Activated CD4-positive, CD25-positive, alpha-beta regulatory T cell (primary cell): ENCODE measurements around the gene GDPD5.
"Not testable (repeated sequence)": the region's sequence is repeated elsewhere in the genome, so short reads cannot be mapped to it uniquely, and the experiment has no call there.

Experiments used
- DNase-seq, 4 experiments: peaks; one replicate each; lab custom pipeline; 2025; lab: John Stamatoyannopoulos, UW

GDPD5 gene

DNA sequence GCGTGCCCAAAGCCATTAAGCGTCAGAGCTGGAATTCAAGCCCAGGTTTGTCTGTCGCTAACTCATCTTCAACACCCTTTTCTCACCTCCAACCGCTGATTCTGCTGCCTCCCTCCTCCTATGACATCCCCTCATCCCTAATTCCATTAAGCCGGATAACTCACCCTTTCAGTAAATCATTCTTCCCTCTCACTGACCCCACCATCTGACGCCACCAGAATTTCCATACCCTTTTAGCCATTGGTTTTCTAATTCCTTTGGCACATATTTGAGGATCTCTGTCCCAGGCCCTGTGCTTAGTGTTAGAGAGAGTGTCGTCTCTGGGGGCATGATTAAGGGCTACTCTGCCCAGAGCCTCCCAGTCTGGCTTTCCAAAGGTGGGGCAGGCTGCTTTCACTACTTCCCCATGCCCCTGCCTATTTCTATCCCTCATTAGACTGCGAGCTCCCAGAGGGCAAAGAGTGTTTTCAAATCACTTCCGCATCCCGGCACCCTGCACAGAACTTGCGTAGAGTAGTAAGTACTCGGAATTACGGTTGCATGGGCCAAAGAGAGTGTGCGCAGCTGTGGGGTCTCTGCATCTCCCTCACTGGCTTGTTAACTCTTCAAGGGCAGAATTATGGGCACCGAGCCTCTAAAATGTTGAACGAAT, 96.6 kb downstream of the GDPD5 start:
- no peak for DNase-seq

DNA sequence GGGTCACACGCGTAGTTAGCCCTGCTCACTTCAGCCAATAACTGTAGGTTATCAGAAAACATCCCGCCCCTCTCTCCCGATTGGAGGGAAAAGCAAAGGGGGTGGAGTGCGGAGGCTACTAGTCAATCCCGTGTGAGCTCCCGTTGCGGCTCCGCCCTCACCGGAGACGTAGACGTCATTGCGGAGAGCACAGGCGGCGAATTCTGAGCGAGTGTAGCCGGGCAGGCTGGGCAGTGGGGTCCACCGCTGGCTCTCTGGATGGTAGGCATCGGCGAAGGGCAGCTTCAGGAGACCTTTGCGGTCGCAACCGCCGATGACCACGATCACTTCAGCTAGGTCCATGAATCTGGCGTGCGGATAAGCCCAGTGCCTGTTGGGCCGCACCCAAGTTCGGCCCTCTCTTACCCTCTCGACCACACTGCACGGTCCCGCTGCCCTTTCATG, 97.4 kb downstream of the GDPD5 start:
- DNase-seq: peak in 3 of 4 experiments; percentile 31 to 56 (median 41)

DNA sequence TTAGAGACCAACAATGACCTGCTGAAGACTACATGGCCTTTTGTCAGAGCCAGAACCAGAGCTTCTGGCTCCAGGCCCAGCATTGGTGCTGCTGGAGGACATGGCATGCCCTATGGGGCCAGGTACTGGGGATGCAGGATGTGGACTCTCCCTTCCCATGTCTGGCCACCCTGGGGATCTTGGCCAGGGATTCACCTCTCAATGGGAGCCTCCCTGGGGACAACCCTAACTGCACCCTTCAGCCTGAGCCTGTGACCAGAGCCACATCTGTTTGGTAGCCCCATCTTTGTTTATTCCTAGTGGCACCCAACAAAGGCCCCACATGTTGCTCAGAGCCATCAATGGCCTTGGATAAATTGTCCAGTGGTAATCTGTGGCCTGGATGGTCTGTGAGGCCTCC, 98.6 kb downstream of the GDPD5 start:
- DNase-seq: no peak

DNA sequence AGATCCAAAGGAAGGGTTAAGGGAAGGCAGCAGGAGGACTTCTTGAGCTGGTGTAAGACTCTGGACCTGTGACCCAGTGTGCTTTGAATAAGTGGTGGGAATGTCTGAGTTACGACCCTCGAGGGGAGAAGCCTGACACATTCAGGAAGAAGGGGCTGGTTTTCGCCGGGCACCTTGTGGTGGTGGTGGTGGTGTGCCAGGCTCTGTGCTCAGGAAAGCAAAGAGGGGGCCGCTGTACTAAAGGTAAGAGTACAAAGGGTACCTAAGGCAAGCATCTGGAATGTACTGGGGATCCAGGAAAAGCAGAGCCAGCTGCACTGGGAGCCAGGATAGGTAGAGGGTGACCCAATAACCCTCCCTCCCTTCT, 99.0 kb downstream of the GDPD5 start:
- DNase-seq: no peak

DNA sequence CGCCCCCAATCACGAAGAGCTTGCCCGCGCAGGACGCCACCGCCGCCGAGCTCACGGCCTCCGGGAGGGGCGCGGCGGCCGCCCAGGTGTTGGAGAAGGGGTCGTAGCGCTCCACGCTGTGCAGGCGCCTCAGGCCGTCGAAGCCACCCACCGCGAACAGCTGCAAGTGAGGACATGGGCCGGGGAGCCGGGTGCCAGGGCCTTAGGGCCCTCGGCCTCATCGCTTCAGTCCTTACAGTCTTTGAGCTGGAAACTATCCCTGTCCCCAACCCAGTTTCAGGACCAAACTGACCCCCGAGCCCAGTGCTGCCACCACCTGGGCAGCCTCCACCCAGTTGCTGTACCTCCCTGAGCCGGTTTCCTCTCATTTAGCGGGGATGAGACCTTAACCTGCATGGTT, 100.3 kb downstream of the GDPD5 start:
- DNase-seq: no peak

DNA sequence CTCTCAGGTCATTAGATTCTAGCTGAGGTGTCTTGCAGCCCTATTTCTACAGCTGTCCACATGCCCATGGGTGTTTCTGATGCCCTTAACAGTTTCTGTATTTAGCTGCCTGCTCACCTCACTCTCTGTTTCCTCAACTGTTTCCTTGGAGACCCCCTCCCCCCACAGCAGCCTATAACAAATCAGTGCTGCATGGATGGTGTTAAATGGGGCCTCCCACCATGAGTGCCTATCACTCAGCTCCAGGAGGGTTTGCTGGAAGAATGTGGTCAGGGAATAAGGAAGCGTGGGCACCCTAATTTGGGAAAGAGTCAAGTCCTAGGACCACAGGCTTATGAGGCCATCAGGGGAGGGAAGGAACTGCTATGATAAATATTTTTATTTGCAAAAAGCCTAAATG, 101.3 kb downstream of the GDPD5 start:
- DNase-seq: no peak

DNA sequence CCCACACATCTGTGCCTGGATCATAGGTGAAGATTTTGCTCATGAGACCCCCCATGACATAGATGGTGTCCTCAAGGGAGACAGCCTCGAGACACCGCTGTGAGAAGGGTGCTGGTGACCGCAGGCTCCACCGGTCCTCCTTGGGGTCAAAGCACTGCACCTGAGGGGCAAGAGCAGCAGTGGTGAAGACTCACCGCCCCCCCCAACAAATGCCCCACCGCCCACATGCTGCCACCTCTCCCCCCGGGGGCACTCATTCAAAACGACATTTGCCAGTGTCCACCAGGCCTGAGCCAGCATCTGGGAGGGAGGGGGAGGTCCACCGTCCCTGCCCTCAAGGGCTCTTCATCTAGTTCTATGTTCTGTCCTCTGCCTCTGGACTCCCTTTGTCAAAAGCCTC, 102.0 kb downstream of the GDPD5 start:
- no peak for DNase-seq

DNA sequence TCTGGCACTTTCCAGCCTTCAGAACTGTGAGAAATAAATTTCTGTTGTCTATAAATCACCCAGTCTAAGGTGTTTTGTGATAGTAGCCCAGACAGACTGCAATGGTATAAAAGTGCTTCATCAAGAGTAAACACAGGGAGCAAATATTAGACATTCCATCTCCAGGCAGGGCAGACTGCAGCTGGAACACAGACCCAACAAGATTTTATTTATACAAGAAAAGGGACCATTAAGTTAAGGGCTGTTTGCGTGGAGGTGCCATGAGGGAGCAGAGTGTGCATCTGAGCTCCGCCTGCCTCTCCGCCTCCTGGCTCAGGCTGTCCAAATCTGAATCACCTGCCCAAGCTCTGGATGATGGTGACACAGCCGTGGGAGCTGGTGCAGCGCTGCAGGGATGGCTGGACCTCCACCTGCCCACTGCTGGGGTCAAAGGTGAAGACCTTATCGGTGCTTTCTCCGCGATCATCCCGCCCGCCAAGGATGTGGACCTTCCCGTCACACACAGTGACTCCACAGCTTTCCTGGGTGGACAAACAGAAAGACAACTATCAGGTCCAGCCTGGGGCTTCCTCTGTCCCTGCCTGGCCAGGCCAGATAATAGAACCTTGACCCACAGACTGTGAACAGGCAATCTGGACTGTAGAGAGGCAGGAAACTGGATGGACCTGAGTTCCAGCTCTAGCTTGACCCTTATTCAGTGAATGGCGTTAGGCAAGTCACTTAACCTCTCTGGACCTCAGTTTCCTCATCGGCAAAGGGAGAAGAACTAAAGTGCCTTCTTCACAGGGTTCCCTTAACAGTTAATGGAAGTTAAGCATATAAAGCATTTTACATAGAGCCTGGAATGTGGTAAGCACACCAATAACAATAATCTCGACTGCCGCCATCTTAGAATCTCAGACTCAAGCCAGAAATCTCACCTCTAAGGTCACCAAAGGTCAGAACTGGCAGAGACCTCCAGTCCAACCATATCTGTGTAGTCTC, 103.2 kb downstream of the GDPD5 start:
- no peak for DNase-seq

DNA sequence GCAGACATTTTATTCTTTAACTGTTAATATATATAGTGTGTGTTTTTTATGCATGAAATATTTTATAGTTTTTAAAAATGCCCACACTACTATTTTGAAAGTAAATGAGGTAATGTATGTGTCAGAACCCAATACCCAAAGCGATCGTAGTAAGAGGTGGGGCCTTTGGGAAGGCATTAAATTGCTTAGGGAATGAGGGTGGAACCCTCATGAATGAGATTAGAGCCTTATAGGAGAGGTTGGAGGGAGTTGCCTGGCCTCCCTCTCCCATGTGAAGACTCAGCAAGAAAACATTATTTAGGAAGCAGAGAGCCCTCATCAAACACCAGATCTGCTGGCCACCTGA, 103.9 kb downstream of the GDPD5 start:
- no peak for DNase-seq

DNA sequence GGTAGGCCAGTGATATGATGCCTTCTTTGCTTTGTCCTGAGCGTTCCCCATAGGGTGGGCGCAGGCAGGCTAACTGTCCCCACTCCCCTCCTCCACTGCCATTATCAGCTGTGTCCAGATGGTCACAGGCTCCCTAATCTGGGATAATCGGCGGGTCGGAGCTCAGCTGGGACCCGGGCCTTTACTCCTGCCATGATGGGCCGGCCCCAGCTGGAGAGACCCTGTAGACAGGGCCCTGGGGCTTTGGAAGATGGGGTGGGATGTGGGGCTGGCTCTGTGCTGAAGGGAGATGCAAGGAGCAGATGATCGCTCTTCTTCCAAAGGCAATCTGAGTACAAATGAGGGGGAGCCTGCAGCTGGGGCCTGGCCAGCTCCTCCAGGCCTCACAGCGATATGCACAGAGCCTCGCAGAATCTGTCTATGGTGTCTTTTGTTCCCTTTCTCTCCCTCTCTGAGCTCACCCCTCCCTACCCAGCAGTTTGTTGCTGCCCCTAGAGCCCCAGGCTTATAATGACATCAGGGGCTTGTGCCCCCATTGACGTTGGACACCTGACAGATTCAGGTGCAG, 104.6 kb downstream of the GDPD5 start:
- DNase-seq: no peak

DNA sequence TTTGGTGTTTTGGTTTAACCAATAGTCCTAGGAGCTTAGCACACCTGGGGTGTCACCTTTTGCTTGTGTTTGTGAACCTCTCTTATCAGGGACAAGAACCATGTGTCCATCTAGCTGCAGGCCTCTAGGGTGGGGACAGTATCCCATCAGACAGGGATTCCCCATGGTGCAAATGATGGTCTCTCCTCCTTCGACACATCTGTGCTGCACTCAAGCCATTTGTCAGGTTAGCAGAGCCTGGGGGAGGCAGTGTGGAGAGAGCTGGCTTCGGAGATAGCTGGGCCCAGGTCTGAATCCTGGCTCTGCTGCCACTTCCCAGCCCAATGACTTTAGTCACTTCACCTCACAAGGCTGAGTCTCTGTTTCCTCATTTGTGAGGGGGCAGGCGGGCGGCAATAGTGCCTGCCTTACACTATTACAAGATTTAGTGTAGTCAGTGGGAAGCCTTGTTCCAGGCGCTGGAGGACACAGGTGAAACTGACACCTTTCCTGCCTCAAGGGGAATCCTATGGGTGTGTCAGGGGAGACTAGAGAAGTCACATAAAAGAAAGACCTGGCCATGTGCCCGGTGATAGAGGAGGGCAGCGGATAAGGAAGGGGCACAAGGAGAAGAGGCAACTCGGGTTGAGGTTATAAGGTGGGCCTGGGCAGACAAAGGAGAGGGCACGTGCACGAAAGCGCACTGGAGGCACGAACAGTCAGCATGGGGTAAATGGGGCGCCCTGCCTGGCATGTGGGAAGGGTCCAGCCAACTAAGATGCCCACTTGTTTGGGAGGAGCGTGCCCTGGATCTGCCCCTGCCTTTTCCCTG, 105.3 kb downstream of the GDPD5 start:
- no peak for DNase-seq

DNA sequence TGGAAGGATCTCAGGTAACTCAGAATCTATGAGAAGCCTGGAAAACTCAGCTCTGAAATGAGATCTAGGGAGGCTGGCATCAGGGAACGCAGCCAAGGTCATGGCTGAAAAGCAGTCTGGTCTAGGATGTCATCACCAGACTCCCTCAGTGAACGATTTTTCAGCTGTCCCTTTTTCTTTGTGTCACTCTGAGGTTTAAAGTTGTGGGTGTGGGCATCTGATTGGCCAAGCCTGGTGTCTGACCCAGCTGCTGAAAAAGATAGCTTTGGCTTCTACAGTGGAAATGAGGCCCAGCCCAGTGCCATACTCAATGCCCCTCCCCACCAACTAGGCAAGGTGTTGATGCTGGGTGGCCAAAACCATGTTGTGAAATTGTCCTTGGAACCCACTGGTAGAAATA, 111.9 kb downstream of the GDPD5 start:
- DNase-seq: no peak

DNA sequence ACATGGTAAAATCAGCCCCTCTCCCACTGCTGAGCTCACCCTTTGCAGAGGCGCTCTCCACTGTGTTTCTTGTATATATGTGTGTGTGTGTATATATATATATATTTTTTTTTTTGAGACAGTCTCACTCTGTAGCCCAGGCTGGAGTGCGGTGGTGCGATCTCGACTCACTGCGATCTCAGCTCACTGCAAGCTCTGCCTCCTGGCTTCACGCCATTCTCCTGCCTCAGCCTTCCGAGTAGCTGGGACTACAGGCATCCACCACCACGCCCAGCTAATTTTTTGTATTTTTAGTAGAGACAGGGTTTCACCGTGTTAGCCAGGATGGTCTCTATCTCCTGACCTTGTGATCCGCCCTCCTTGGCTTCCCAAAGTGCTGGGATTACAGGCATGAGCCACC, 112.6 kb downstream of the GDPD5 start:
- DNase-seq: not testable (repeated sequence)

DNA sequence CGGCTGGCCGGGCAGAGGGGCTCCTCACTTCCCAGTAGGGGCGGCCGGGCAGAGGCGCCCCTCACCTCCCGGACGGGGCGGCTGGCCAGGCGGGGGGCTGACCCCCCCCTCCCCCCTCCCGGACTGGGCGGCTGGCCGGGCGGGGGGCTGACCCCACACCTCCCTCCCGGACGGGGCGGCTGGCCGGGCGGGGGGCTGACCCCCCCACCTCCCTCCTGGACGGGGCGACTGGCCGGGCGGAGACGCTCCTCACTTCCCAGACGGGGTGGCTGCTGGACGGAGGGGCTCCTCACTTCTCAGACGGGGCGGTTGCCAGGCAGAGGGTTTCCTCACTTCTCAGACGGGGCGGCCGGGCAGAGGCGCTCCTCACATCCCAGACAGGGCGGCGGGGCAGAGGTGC, 115.8 kb downstream of the GDPD5 start:
- DNase-seq: not testable (repeated sequence)

DNA sequence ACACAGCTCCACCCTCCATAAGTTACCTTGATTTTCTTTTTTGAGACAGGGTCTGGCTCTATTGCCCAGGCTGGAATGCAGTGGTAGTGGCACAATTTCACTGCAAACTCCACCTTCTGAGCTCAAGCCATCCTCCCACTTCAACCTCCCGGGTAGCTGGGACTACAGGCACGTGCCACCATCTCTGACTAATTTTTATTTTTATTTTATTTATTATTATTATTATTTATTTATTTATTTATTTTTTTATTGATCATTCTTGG, 116.9 kb downstream of the GDPD5 start:
- no peak for DNase-seq

DNA sequence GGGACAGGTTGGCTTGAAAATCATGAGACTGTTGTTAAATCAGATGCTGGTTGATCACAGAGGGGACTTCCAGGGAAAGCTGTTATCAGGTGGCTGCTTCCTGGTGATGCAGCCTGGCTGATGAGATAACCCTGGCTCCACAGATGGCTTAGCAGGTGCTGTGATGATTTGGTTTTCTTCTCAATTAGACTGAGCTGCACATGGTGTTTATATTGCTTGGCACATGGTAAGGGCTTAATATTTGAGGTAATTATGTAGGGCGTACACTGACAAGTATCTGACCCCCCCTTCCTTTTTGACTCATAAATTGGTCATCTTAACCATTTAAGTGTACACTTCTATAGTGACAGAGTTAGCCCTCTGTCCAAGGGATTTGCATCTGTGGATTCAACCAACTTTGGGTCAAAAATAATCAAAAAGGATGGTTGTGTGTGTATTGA, 119.4 kb downstream of the GDPD5 start:
- no peak for DNase-seq

DNA sequence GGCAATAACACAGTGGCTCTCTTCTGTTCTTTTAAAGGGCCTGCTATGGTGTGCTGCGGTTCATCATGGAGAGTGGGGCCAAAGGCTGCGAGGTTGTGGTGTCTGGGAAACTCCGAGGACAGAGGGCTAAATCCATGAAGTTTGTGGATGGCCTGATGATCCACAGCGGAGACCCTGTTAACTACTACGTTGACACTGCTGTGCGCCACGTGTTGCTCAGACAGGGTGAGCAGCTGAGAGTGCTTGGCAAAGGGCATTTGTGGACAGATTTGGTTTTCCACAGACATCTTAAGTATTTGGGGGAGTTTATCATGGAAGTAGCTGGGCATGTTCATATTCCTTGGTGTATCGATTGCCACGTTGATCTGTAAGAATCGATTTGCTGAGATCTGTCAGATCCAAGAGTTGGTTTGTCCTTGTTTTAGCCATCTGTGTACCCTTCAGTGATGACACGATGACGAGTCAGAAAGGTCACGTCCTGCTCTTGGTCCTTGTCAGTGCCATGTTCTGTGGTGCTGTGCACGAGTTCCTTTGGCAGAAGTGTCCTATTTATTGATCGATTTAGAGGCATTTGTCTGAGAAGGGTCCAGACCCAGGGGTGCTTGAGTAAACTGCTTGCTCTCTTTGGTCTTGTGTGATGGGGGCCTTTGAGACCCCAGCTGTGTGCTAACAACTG, 121.6 kb downstream of the GDPD5 start:
- DNase-seq: no peak

DNA sequence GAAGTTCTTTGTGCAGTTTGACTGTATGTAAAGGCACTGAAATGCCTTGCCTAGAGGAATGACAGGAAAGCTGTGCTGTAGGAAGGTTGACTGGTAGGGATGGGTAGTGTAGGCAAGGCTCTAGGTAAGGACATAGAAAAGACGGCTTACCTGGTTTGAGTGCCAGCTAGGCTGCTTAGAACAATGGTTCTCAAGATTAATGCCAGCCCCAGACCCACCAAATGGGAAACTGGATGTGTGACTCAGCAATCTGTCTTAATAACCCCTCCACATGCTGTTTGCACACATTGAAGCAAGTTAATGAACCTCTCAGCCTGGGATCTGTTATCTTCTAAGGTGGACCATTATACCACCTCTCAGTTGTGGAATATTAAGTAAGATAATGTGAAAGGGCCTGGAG, 122.7 kb downstream of the GDPD5 start:
- DNase-seq: no peak

DNA sequence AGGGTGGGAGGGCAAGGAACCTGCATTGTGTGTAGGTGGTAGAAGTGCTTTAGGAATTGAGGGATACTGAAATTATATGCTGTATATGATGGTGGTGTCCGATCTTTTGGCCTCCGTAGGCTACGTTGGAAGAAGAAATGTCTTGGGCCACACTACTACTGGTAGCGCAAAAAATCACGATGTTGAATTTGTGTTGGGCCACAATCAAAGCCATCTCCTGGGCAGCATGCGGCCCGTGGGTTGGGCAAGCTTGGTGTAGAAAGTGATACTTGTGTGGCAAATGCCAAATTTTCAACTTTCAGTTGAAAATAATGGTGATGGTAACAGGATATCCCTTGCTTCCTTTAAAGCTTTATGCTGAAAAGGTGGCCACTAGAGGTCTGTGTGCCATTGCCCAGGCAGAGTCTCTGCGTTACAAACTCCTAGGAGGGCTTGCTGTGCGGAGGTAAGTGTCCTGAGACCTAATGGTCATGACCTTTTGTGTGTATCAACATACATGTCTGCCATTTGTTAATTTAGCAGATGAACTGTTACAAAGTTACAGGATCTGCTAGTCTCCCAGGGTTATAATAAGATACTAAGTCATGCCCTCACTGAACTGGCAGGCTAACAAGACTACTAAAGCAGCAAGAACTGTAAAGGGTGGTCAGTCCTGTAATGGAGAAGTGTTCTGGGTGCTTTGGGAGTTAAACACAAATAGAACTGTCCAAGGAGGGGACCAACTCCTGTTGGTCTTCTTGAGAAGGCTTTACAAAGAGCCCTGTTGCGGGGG, 123.6 kb downstream of the GDPD5 start:
- DNase-seq: no peak

DNA sequence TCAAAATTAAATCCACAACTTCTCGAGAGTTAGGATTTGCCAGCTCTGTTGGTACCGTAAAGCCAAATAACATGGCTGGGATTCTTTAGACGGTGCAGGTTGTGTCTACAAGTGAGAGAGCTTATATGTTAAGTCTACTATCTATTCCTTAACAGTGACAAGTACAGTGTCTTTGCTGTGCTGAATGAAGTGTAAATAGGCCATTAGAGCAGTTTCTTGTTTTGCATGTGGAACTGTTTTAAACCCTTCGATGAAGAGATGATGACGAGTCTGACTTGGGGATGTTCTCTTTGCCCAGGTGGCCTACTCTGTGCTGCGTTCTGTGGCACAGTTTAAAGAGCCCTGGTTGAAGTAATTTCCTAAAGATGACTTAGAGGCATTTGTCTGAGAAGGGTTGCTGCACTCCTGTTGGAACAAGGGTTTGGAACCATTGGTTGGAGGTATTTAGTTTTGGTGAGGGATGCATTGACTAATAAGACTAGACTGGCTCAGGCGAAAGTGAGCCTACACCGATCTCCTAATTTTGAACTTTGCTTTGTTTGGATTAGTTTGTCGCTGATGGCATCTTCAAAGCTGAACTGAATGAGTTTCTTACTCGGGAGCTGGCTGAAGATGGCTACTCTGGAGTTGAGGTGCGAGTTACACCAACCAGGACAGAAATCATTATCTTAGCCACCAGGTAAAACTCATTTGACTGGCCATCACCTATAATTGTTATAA, 125.4 kb downstream of the GDPD5 start:
- no peak for DNase-seq
